GM06990 (cell line): Measurements from ENCODE around the gene CD151.

Experiments used
- DNase-seq: peaks from one replicate; pipeline ENCODE4 v3.0.0-alpha.2; 2011; ENCODE audit not compliant: insufficient read length; ENCODE audit errors: extremely low read depth
- H3K27me3 ChIP-seq: replicated peaks from 2 replicates; pipeline ENCODE4 v1.6.0; 2011; ENCODE audit warnings: low read length; ENCODE audit not compliant: control insufficient read depth, insufficient read depth
- H3K36me3 ChIP-seq: 2 replicates; pipeline ENCODE4 v1.5.1; 2011; ENCODE audit warnings: low read length; ENCODE audit not compliant: control insufficient read depth, insufficient read depth
- H3K4me3 ChIP-seq: replicated peaks from 2 replicates; pipeline ENCODE4 v1.5.1; 2011; ENCODE audit warnings: low read depth, mild to moderate bottlenecking, control low read depth, low read length
- TF ChIP-seq, protein P1 (sequence below): IDR thresholded peaks from 2 replicates; pipeline ENCODE4 v1.5.1; 2011; ENCODE audit warnings: low read length, control low read depth, mild to moderate bottlenecking, inconsistent platforms; ENCODE audit not compliant: insufficient read depth, poor library complexity, severe bottlenecking

The CD151 gene

GRCh38 chr11:858762-859339, 26.1 kb downstream of the CD151 start:
- DNase-seq, result no peak
- Histone ChIP-seq H3K27me3 (no peaks in the 10 kb centered on the region), H3K36me3 (no peaks in the 10 kb centered on the region), H3K4me3 (no peak overlapping the region)
- TF ChIP-seq, protein P1, sequence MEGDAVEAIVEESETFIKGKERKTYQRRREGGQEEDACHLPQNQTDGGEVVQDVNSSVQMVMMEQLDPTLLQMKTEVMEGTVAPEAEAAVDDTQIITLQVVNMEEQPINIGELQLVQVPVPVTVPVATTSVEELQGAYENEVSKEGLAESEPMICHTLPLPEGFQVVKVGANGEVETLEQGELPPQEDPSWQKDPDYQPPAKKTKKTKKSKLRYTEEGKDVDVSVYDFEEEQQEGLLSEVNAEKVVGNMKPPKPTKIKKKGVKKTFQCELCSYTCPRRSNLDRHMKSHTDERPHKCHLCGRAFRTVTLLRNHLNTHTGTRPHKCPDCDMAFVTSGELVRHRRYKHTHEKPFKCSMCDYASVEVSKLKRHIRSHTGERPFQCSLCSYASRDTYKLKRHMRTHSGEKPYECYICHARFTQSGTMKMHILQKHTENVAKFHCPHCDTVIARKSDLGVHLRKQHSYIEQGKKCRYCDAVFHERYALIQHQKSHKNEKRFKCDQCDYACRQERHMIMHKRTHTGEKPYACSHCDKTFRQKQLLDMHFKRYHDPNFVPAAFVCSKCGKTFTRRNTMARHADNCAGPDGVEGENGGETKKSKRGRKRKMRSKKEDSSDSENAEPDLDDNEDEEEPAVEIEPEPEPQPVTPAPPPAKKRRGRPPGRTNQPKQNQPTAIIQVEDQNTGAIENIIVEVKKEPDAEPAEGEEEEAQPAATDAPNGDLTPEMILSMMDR, result no peak

- no peak for DNase-seq
- H3K36me3 ChIP-seq, result no peaks in the 10 kb centered on the region
- H3K4me3 ChIP-seq, result no peak overlapping the region
- H3K27me3 ChIP-seq, result no peaks in the 10 kb centered on the region
- TF ChIP-seq, protein P1, result no peak
Measured at GRCh38 chr11:859394-860131, 26.8 kb downstream of the CD151 start.

DNA sequence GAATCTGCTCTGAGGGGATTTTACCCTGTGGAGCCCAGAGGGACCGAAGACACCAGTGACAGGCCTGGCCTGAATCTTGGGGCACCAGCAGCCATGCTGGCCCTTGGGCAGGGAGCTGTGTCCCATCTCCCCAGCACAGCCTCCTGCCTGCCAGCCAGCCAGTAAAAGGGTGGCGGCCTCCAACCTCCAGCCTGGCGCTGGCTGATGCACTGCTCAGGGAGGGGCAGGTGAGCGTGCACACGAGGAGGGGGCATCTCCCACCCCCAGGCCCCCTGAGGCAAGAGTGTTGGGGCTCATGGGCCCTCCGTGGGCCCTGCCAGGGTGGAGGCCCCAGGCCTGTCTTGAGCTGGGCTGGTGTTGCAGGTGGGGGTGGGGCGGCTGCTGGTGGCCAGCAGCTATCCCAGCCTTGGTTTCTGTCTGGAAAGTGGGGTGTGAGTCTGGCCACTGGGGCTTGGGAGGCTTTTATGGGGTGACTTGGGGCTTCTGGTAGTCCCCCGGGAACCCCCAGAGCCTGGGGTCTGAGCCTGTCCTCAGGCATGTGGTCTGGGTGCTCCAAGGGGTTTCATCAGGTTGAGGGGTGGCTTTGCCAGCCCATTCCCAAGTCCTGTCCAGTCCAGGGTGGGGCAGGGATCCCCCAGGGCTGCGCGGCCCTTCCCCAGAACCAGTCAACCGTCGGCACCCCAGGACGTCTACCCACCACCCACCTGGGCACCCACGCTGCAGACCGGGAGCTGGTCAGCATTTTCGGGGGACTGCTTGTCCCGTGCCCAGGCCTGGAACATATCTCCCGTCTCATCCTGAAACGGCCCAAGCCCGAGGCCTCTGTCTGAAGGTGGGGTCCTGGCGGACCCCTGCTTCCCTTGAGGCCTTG, 27.7 kb downstream of the CD151 start:
- Histone ChIP-seq H3K4me3 (no peak overlapping the region), H3K36me3 (no peaks in the 10 kb centered on the region), H3K27me3 (no peaks in the 10 kb centered on the region)
- DNase-seq, result no peak
- TF ChIP-seq, protein P1, result no peak

DNA sequence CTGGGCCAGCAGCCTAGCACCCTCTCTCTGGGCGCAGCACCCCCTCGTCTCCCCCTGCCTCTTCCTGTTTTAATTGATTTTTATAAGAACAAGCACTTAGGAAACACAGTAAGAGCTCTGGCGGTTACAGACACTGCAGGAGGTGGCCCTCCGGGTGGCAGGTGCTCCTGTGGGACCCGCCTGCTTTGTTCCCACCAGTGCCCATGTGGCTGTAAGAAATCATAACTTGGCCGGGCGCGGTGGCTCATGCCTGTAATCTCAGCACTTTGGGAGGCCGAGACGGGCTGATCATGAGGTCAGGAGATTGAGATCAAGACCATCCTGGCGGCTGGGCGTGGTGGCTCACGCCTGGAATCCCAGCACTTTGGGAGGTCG, 28.3 kb downstream of the CD151 start:
- DNase-seq, result no peak
- TF ChIP-seq, protein P1, result no peak
- H3K4me3 ChIP-seq, result no peak overlapping the region
- H3K36me3 ChIP-seq, result no peaks in the 10 kb centered on the region
- no peaks in the 10 kb centered on the region for H3K27me3 ChIP-seq

- no peaks in the 10 kb centered on the region for H3K27me3 ChIP-seq
- TF ChIP-seq, protein P1, result no peak
- no peak overlapping the region for H3K4me3 ChIP-seq
- no peaks in the 10 kb centered on the region for H3K36me3 ChIP-seq
- DNase-seq, result no peak
Measured at GRCh38 chr11:862081-862661, 29.4 kb downstream of the CD151 start.
